Activated T-helper 1 cell treated with anti-CD3 and anti-CD28 coated beads, Interleukin-2, amount 50 U/mL, for 16 hours (primary cell): ENCODE results near the gene PPP1R1B.
A peak's percentile ranks its signal among the peaks of the same experiment; 100 is the strongest.

ENCODE experiments used
- DNase-seq, 2 donors: peaks; one replicate each; pipeline ENCODE4 v3.0.0-alpha.2; 2020; ENCODE audit warnings: low read depth in 1 of 2, low spot score in 1 of 2

Gene PPP1R1B

GRCh38 chr17:39666601-39667261 lies 40.0 kb downstream of the PPP1R1B start:
- DNase-seq = no peak

GRCh38 chr17:39667262-39667944 lies 40.7 kb downstream of the PPP1R1B start:
- DNase-seq = no peak

GRCh38 chr17:39667945-39668924 lies 41.5 kb downstream of the PPP1R1B start, which contains the start of gene PNMT:
TSS of gene PNMT (plus strand) at chr17:39668453. CDS start at chr17:39668476, 23 bp downstream.
- DNase-seq = peak; percentile 32 to 53

- no peak for DNase-seq
These were observed 43.4 kb downstream of the PPP1R1B start for GRCh38 chr17:39669897-39670735.

- DNase-seq = no peak
These were observed 44.0 kb downstream of the PPP1R1B start for GRCh38 chr17:39670746-39671145.

GRCh38 chr17:39671651-39672521 lies 45.1 kb downstream of the PPP1R1B start:
- no peak for DNase-seq

GRCh38 chr17:39672522-39673334 lies 46.0 kb downstream of the PPP1R1B start:
- DNase-seq = no peak

GRCh38 chr17:39673335-39674081 lies 46.8 kb downstream of the PPP1R1B start:
- no peak for DNase-seq

- no peak for DNase-seq
These were observed 47.4 kb downstream of the PPP1R1B start for GRCh38 chr17:39674179-39674578.

- no peak for DNase-seq
These were observed 48.1 kb downstream of the PPP1R1B start for GRCh38 chr17:39674702-39675389.

GRCh38 chr17:39675390-39676082 lies 48.8 kb downstream of the PPP1R1B start:
- DNase-seq = no peak

GRCh38 chr17:39676198-39676819 lies 49.6 kb downstream of the PPP1R1B start:
- DNase-seq = no peak

- DNase-seq = no peak
These were observed 50.3 kb downstream of the PPP1R1B start for GRCh38 chr17:39677072-39677471.

GRCh38 chr17:39677542-39678339 lies 51.0 kb downstream of the PPP1R1B start:
- DNase-seq = no peak

- no peak for DNase-seq
These were observed 51.8 kb downstream of the PPP1R1B start for GRCh38 chr17:39678340-39679116.
